ENCODE data around the gene SETD9. TPM values are rescaled to one million over a fixed set of nuclear protein-coding genes. Genes with fewer than 3 reads are reported as not detected.
A peak's percentile ranks its signal among the peaks of the same experiment; 100 is the strongest.

Gene SETD9
- total and polyA plus RNA-seq, 9 of the 15 experiments (the other 6 are each of a cell fraction or from before 2014, with no cell fraction given): 10.8 to 32.6 (median 19.8) TPM

DNA sequence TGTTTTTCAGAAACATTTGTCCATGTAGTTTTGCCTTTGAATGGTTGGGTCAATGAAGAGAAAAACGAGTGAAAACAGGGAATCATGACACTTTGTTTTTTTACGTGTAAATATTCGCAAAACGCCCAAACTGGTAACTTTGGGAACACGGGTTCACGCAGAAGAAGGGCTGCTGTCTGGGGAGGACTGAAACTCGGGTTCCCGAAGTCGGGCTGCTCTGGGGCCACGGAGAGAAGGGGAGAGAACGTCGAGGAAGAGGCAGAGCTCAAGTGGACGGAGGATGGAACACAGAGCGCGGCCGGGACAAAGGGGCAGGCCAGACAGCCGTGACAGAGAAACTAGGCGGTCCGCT, 478 bp upstream of the SETD9 start (continued):
- TF ChIP-seq FOXK2 (conservative IDR thresholded peaks at IDR 0.05 in 1 of 2, IDR thresholded peaks at IDR 0.05 in 1 of 2; ENCODE audit: low read depth in 2 of 2): 0 out of 4 replicates have a peak, but pooled peaks of 1 of the 2 experiments have one; percentile 32
- no peak for TF ChIP-seq RBM17 (IDR thresholded peaks at IDR 0.05; ENCODE audit: borderline replicate concordance, low read depth, low read length)
- peak in 1 of 2 experiments; percentile 8; a peak in 2 of 4 replicates for TF ChIP-seq HDAC1 (IDR thresholded peaks at IDR 0.05)

DNA sequence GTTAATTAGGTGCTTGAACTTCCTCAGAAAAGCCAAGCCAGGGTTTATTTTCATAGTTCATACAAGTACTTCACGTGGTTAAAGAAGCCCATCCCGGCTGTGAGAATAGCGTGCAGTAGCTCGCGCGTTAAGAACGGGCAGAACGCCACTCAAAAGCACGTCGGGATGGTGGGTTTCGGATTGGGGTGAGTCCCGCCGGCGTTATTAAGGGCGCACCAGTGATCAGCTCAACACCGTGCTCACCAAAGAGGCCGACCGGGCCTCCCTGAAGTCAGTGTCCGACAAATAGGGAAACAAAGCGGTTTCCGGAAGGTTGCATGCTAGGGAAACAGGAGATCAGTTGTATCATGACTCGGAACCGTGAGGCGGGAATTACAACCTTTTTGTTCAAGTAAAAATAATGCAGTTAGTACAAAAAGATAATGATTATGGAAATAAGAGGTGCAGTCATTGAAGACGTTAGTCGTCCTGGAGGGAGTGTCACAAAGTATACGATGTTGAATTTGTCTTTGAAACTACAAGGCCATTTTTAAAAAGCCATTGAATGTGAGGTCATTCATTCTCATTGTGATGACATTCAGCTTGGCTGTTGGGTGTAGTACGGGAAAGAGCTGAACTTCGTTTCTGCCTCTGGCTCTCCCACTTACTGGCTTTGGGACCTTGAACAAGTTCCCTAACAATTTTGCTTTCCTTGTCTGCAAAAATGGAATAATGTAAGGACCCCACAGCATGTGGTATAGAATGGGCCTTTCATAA, 992 bp downstream of the SETD9 start:
- Histone ChIP-seq H3K27ac (ENCODE audit: extremely low read depth, low read depth, low read length) (peak overlapping the region; percentile 97), H3K36me3 (ENCODE audit: control insufficient read depth, insufficient read depth, low read length) (peaks cover 7% of the 10 kb centered on the region; the same call in 2 of the 3 replicates), H3K4me1 (replicated peaks in 1 of 2; ENCODE audit: control insufficient read depth in 2 of 2, insufficient read depth in 2 of 2, low read length in 2 of 2) (peaks cover 0 to 7% of the 10 kb centered on the region in 2 experiments; a peak in 3 of 5 replicates), H3K9ac (ENCODE audit: insufficient read depth in 1 of 2, low read depth in 2 of 2, low read length in 2 of 2) (peak overlapping the region; percentile 97 to 98), H3K4me2 (ENCODE audit: insufficient read depth, low read length) (peak overlapping the region; percentile 97), H3K79me2 (ENCODE audit: control insufficient read depth, insufficient read depth, low read length) (peaks cover 14% of the 10 kb centered on the region; the same call in 2 of the 3 replicates), H3K9me1 (ENCODE audit: control insufficient read depth, insufficient read depth, low read length) (no peaks in the 10 kb centered on the region), H3K27me3 (ENCODE audit: control insufficient read depth in 2 of 2, insufficient read depth in 2 of 2, low read length in 2 of 2) (no peaks in the 10 kb centered on the region), H3K4me3 (peak overlapping the region; percentile 64), H3K9me3 (replicated peaks; ENCODE audit: control insufficient read depth, insufficient read depth, low read depth, low read length) (no peaks in the 10 kb centered on the region), H2AFZ (ENCODE audit: low read depth, low read length) (peak overlapping the region; percentile 98), H4K20me1 (replicated peaks; ENCODE audit: control insufficient read depth, insufficient read depth, low read length) (no peaks in the 10 kb centered on the region)
- in situ Hi-C loops (cut with MboI): no loop called here
- POLR2A ChIA-PET: interaction anchor here (0.6 to 2.8 kb wide), 19 partner anchors 9 to 309 kb away, joined by 3 to 21 read pairs (median 4); no protein-coding TSS in a partner anchor
- DNase-seq (ENCODE audit: extremely low read depth in 1 of 4, low spot score in 3 of 4) (peak in 2 of 4 experiments; percentile 21 to 68), FAIRE-seq (peak; percentile 37), ATAC-seq (peak; percentile 16)
- CTCF ChIA-PET (ENCODE audit: low intra/inter-chr PET ratio): no interaction called here
- WGBS (ENCODE audit: insufficient coverage, low coverage, missing lambda C conversion rate): under 1% methylated on average over 28 of the region's 29 CpGs
- intact Hi-C loops (cut with micrococcal nuclease): no loop called here
- TSS peak; percentile 85 for BruUV-seq (replicated peaks)
- TF ChIP-seq POLR2H (tag; IDR thresholded peaks at IDR 0.05; ENCODE audit: low read depth) (peak; percentile 84), MEIS2 (IDR thresholded peaks at IDR 0.05; ENCODE audit: partially characterized antibody) (peak; percentile 2), CSDE1 (IDR thresholded peaks at IDR 0.05) (peak in 1 of 2 experiments; percentile 32; a peak in 1 of 4 replicates), CHD7 (IDR thresholded peaks at IDR 0.05; ENCODE audit: low read depth, low read length) (no peak)

Measured in K562 (cell line).